Caco-2 (cell line): Measurements from ENCODE around the gene ZBTB6. TPM values are rescaled to one million over a fixed set of nuclear protein-coding genes. Genes with fewer than 3 reads are reported as not detected.

Experiments
- BruUV-seq: library from RNA; stranded (reverse); fragments of 400-500 nt; replicated peaks from 2 replicates; lab custom pipeline; 2021; lab: Mats Ljungman, UMichigan
- CTCF ChIA-PET: fragments of 300-600 bp; sonication (Branson Sonifier 250); formaldehyde crosslinking; loops from one replicate; lab custom pipeline; 2022; ENCODE audit warnings: antibody characterized with exemption; lab: Charles Lee
- POLR2A ChIA-PET: fragments of 300-600 bp; sonication (Branson Sonifier 250); formaldehyde crosslinking; loops from one replicate; lab custom pipeline; 2022; ENCODE audit warnings: antibody characterized with exemption; lab: Charles Lee
- DNase-seq, 2 experiments: peaks; one replicate each; pipeline versions ENCODE4 v3.0.0 to v3.0.0-alpha.2; 2020 to 2022
- H3K27me3 ChIP-seq: replicated peaks from 2 replicates; pipeline ENCODE4 v1.6.0; 2011; ENCODE audit warnings: low read length; ENCODE audit not compliant: control insufficient read depth, insufficient read depth
- H3K36me3 ChIP-seq: 2 replicates; pipeline ENCODE4 v1.5.1; 2011; ENCODE audit warnings: low read length; ENCODE audit not compliant: control insufficient read depth, insufficient read depth
- H3K4me1 ChIP-seq: fragments of 250-450 bp; sonication (Bioruptor Pico); 2 replicates; pipeline ENCODE4 v1.5.1; 2020; ENCODE audit warnings: mild to moderate bottlenecking
- H3K4me3 ChIP-seq: 2 replicates; pipeline ENCODE4 v1.5.1; 2011; ENCODE audit warnings: low read depth, mild to moderate bottlenecking, control low read depth, low read length
- H3K9me3 ChIP-seq: fragments of 250-450 bp; sonication (Bioruptor Pico); 2 replicates; pipeline ENCODE4 v1.5.1; 2020; ENCODE audit warnings: mild to moderate bottlenecking, moderate library complexity
- H3K27ac Mint-ChIP-seq: one replicate; pipeline ENCODE4 v1.8.0; 2022; ENCODE audit warnings: mixed read lengths; ENCODE audit not compliant: unreplicated experiment
- H3K27me3 Mint-ChIP-seq: one replicate; pipeline ENCODE4 v1.8.0; 2022; ENCODE audit warnings: mixed read lengths; ENCODE audit not compliant: insufficient read depth, unreplicated experiment
- H3K36me3 Mint-ChIP-seq: one replicate; pipeline ENCODE4 v1.8.0; 2022; ENCODE audit warnings: mild to moderate bottlenecking, mixed read lengths; ENCODE audit not compliant: insufficient read depth, unreplicated experiment
- H3K4me1 Mint-ChIP-seq: one replicate; pipeline ENCODE4 v1.8.0; 2022; ENCODE audit warnings: low read depth, mixed read lengths; ENCODE audit not compliant: unreplicated experiment
- H3K4me3 Mint-ChIP-seq: one replicate; pipeline ENCODE4 v1.8.0; 2022; ENCODE audit warnings: mild to moderate bottlenecking, moderate library complexity, mixed read lengths; ENCODE audit not compliant: unreplicated experiment
- H3K9me3 Mint-ChIP-seq: one replicate; pipeline ENCODE4 v1.8.0; 2022; ENCODE audit warnings: mixed read lengths; ENCODE audit not compliant: unreplicated experiment
- intact Hi-C: fragments of 100-400 bp; cut with micrococcal nuclease; formaldehyde crosslinking; loops from one replicate; pipeline ENCODE4 v1.10.0; 2022; ENCODE audit not compliant: unreplicated experiment
- total RNA-seq: library from RNA; stranded (reverse); gene quantifications from 2 replicates; pipeline ENCODE4 v1.2.3, GENCODE V29; 2022
- TF ChIP-seq, protein P1 (sequence below), 2 experiments: fragments of 200-600 bp in 1 of 2; IDR thresholded peaks; 1 replicate in 1 of 2; 2 replicates in 1 of 2; pipeline versions ENCODE4 v1.5.1 to v1.8.0; 2011 to 2022; ENCODE audit warnings: antibody characterized with exemption in 1 of 2, control low read depth in 1 of 2, inconsistent platforms in 1 of 2, low read depth in 1 of 2, low read length in 1 of 2, mild to moderate bottlenecking in 1 of 2, moderate library complexity in 1 of 2; ENCODE audit not compliant: insufficient read depth in 1 of 2, severe bottlenecking in 1 of 2, unreplicated experiment in 1 of 2

The ZBTB6 gene
- total RNA-seq, 1 experiment from 2014 or later = 7.2 TPM

DNA sequence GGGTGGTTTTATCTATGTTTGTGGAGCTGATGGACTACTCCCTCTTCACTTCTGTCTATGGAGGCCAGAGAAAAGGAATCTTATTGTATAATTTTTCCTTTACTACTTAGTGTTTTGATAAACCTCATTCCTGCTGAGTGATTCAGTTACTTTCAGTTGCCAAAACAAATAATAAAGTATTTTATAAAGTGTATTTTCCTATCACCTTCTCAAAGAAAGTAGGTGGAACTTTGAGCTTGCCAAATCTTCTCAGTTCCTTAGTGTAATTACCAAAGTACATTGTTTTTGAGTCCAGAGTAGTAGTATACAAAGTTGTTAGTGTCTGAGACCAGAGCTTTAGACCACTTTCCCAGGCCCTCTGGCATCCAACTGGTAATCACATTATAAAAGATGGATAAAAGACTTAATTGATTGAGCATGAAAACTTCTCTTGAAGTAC lies 41.1 kb upstream of the ZBTB6 start:
- peaks cover 1% of the 10 kb centered on the region for H3K36me3 ChIP-seq
- H3K4me1 ChIP-seq = no peaks in the 10 kb centered on the region
- Mint-ChIP-seq H3K4me1 (peaks cover 26% of the 10 kb centered on the region), H3K36me3 (peaks cover 25% of the 10 kb centered on the region), H3K27ac (no peak overlapping the region), H3K4me3 (no peak overlapping the region), H3K27me3 (no peaks in the 10 kb centered on the region), H3K9me3 (no peaks in the 10 kb centered on the region)
- DNase-seq = no peak
- no TSS peak for BruUV-seq
- no peaks in the 10 kb centered on the region for H3K9me3 ChIP-seq
- no peaks in the 10 kb centered on the region for H3K27me3 ChIP-seq
- ChIA-PET POLR2A (interaction anchor here (0.6 kb wide), 1 partner anchor 37 kb away, joined by 3 read pairs; no protein-coding TSS in a partner anchor), CTCF (no interaction called here)
- H3K4me3 ChIP-seq = no peak overlapping the region
- TF ChIP-seq, protein P1, sequence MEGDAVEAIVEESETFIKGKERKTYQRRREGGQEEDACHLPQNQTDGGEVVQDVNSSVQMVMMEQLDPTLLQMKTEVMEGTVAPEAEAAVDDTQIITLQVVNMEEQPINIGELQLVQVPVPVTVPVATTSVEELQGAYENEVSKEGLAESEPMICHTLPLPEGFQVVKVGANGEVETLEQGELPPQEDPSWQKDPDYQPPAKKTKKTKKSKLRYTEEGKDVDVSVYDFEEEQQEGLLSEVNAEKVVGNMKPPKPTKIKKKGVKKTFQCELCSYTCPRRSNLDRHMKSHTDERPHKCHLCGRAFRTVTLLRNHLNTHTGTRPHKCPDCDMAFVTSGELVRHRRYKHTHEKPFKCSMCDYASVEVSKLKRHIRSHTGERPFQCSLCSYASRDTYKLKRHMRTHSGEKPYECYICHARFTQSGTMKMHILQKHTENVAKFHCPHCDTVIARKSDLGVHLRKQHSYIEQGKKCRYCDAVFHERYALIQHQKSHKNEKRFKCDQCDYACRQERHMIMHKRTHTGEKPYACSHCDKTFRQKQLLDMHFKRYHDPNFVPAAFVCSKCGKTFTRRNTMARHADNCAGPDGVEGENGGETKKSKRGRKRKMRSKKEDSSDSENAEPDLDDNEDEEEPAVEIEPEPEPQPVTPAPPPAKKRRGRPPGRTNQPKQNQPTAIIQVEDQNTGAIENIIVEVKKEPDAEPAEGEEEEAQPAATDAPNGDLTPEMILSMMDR (IDR thresholded peaks at IDR 0.05; ENCODE audit: insufficient read depth in 1 of 2, low read depth in 1 of 2, low read length in 1 of 2, severe bottlenecking in 1 of 2, unreplicated experiment in 1 of 2) = no peak
- intact Hi-C loops = no loop called here

DNA sequence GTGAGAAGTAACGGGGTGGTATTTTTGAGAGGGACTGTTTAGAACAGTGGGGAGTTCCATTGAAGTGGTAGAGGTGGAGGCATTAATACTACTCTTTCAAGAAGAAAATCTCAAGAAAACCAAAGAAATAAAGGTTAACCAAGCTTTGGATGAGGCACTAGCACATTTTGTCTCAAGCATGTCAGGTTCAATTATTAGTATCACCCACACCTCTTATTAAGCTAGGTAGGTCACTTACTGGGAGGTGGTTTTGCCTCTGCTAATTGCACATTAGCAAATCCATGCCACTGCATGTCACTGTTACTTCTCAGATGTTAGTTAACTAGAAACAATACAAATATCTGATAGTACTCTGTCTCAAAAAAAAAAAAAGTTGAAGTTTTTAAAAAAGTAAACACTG lies 37.9 kb upstream of the ZBTB6 start:
- ChIA-PET CTCF (no interaction called here), POLR2A (no interaction called here)
- no peaks in the 10 kb centered on the region for H3K27me3 ChIP-seq
- Mint-ChIP-seq H3K36me3 (peaks cover 9% of the 10 kb centered on the region), H3K4me3 (no peak overlapping the region), H3K9me3 (no peaks in the 10 kb centered on the region), H3K27me3 (no peaks in the 10 kb centered on the region), H3K27ac (no peak overlapping the region), H3K4me1 (peaks cover 27% of the 10 kb centered on the region)
- H3K9me3 ChIP-seq = no peaks in the 10 kb centered on the region
- TF ChIP-seq, protein P1 (IDR thresholded peaks at IDR 0.05; ENCODE audit: insufficient read depth in 1 of 2, low read depth in 1 of 2, low read length in 1 of 2, severe bottlenecking in 1 of 2, unreplicated experiment in 1 of 2) = no peak
- H3K36me3 ChIP-seq = no peaks in the 10 kb centered on the region
- H3K4me3 ChIP-seq = no peak overlapping the region
- H3K4me1 ChIP-seq = no peaks in the 10 kb centered on the region
- DNase-seq = no peak
- BruUV-seq = no TSS peak
- intact Hi-C loops = no loop called here

DNA sequence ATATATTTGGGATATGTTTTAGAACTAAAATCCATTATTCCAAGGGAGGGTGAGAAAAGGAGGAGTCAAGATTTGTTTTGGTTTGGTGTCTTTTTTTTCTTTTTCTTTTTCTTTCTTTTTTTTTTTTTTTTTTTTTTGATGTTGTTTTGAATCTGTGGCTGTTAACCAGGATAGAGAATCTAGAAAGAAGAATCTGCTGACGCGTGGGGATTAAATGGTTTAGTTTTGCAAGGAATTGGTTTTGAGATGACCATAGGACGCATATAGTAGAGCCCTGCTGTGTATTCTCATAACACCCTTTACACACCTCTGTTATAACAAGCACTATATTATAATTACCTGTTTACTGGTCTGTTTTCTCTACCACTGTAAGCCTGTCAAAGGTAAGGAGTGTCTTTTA lies 37.1 kb upstream of the ZBTB6 start:
- peaks cover 5% of the 10 kb centered on the region for H3K36me3 Mint-ChIP-seq
- H3K27ac Mint-ChIP-seq = no peak overlapping the region
- no peak overlapping the region for H3K4me3 Mint-ChIP-seq
- no peaks in the 10 kb centered on the region for H3K9me3 Mint-ChIP-seq
- H3K4me1 Mint-ChIP-seq = peaks cover 27% of the 10 kb centered on the region
- CTCF ChIA-PET = no interaction called here
- TF ChIP-seq, protein P1 (IDR thresholded peaks at IDR 0.05; ENCODE audit: insufficient read depth in 1 of 2, low read depth in 1 of 2, low read length in 1 of 2, severe bottlenecking in 1 of 2, unreplicated experiment in 1 of 2) = no peak
- Histone ChIP-seq H3K4me1 (no peaks in the 10 kb centered on the region), H3K4me3 (no peak overlapping the region), H3K9me3 (no peaks in the 10 kb centered on the region), H3K36me3 (no peaks in the 10 kb centered on the region), H3K27me3 (no peaks in the 10 kb centered on the region)
- intact Hi-C loops = no loop called here
- no peak for DNase-seq
- H3K27me3 Mint-ChIP-seq = no peaks in the 10 kb centered on the region
- no TSS peak for BruUV-seq
- POLR2A ChIA-PET = no interaction called here
